Mucosa of rectum (tissue), 2 donors: ENCODE results near the gene HDLBP.

ENCODE experiments used
- H3K27ac ChIP-seq, 2 donors: one replicate each; pipeline ENCODE4 v1.7.0; 2013; ENCODE audit warnings: inconsistent platforms in 2 of 2, low read depth in 2 of 2, low read length in 2 of 2
- H3K27me3 ChIP-seq, 2 donors: one replicate each; pipeline ENCODE4 v1.7.0; 2013; ENCODE audit warnings: low read length in 2 of 2; ENCODE audit not compliant: control insufficient read depth in 2 of 2, insufficient read depth in 2 of 2
- H3K36me3 ChIP-seq, 2 donors: one replicate each; pipeline ENCODE4 v1.7.0; 2013; ENCODE audit warnings: low read length in 2 of 2; ENCODE audit not compliant: control insufficient read depth in 2 of 2, insufficient read depth in 2 of 2
- H3K4me1 ChIP-seq, 2 donors: one replicate each; pipeline ENCODE4 v1.7.0; 2013; ENCODE audit warnings: low read length in 2 of 2, mild to moderate bottlenecking in 1 of 2; ENCODE audit not compliant: control insufficient read depth in 2 of 2, insufficient read depth in 2 of 2
- H3K4me3 ChIP-seq, 2 donors: one replicate each; pipeline ENCODE4 v1.7.0; 2013; ENCODE audit warnings: low read length in 2 of 2
- H3K9ac ChIP-seq, 2 donors: one replicate each; pipeline ENCODE4 v1.7.0; 2013; ENCODE audit warnings: low read length in 2 of 2, low read depth in 1 of 2, mild to moderate bottlenecking in 1 of 2
- H3K9me3 ChIP-seq, 2 donors: one replicate each; pipeline ENCODE4 v1.7.0; 2013; ENCODE audit warnings: low read length in 2 of 2; ENCODE audit not compliant: control insufficient read depth in 2 of 2
- donor health status: healthy.
- donor health status: Normal muscosa, but diverticular disease.

Gene HDLBP

GRCh38 chr2:241214209-241214608 lies 101.3 kb downstream of the HDLBP start:
- H3K9me3 ChIP-seq, result no peaks in the 10 kb centered on the region
- no peaks in the 10 kb centered on the region for H3K27me3 ChIP-seq
- peaks cover 0 to 3% of the 10 kb centered on the region in 2 donors for H3K36me3 ChIP-seq
- peaks cover 0 to 8% of the 10 kb centered on the region in 2 donors for H3K4me1 ChIP-seq
- no peak overlapping the region for H3K27ac ChIP-seq
- no peak overlapping the region for H3K4me3 ChIP-seq
- no peak overlapping the region for H3K9ac ChIP-seq

DNA sequence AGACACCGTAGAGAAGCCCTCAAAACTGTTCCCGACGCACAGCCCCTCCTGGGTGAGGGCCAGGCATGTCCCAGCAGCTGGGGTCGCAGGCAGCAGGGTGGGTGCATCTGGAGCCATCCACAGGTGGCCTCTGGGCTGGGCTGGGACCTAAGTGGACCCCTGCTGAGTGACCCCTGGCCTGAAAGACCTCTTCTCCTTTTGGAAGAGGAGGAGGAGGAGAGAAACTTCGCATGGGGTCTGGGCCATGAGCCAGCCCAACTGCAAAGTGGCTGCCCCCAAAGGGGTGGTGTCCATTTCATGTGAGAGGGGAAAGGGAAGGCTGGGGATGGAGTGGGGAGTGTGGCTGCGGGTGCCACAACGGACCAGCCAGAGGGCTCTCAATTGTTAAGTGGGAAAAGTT lies 101.9 kb downstream of the HDLBP start:
- Histone ChIP-seq H3K9me3 (no peaks in the 10 kb centered on the region), H3K27ac (no peak overlapping the region), H3K36me3 (peaks cover 0 to 3% of the 10 kb centered on the region in 2 donors), H3K4me1 (peaks cover 0 to 4% of the 10 kb centered on the region in 2 donors), H3K27me3 (no peaks in the 10 kb centered on the region), H3K9ac (no peak overlapping the region), H3K4me3 (no peak overlapping the region)

- Histone ChIP-seq H3K36me3 (peaks cover 0 to 3% of the 10 kb centered on the region in 2 donors), H3K9ac (no peak overlapping the region), H3K27me3 (no peaks in the 10 kb centered on the region)
These were observed 102.4 kb downstream of the HDLBP start for GRCh38 chr2:241213041-241213440.

DNA sequence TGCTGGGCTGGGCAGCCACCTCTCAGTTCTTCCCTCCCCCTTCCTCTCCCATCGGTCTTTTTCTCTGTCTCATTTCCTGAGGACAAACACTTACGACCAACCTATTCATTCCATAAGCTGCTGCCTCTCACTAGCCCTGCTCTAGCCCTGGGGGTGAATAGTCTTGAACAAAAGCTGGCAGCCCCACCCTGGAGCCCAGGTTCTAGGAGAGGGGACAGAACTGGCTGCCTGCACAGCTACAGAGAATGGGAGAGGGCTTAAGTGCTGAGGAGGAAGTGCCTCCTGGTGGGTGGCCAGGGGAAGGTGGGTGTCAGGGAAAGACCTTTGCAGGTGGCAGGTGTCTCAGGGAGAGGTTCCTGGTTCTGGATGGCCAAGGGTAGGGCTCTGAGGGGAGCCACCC lies 104.2 kb downstream of the HDLBP start:
- Histone ChIP-seq H3K9me3 (no peaks in the 10 kb centered on the region), H3K36me3 (peaks cover 0 to 3% of the 10 kb centered on the region in 2 donors), H3K4me3 (no peak overlapping the region), H3K27ac (no peak overlapping the region), H3K9ac (no peak overlapping the region), H3K4me1 (peaks cover 0 to 2% of the 10 kb centered on the region in 2 donors), H3K27me3 (no peaks in the 10 kb centered on the region)

More at GRCh38 chr2:241213041-241213440, 102.4 kb downstream of the HDLBP start:
- Histone ChIP-seq H3K27ac (no peak overlapping the region), H3K4me1 (peaks cover 0 to 2% of the 10 kb centered on the region in 2 donors), H3K9me3 (no peaks in the 10 kb centered on the region), H3K4me3 (no peak overlapping the region)

- no peak overlapping the region for H3K27ac ChIP-seq
- H3K9me3 ChIP-seq, result no peaks in the 10 kb centered on the region
- no peaks in the 10 kb centered on the region for H3K27me3 ChIP-seq
- H3K4me3 ChIP-seq, result no peak overlapping the region
- H3K9ac ChIP-seq, result no peak overlapping the region
- H3K36me3 ChIP-seq, result peaks cover 0 to 3% of the 10 kb centered on the region in 2 donors
- no peaks in the 10 kb centered on the region for H3K4me1 ChIP-seq
These were observed 106.2 kb downstream of the HDLBP start for GRCh38 chr2:241209271-241209670.

DNA sequence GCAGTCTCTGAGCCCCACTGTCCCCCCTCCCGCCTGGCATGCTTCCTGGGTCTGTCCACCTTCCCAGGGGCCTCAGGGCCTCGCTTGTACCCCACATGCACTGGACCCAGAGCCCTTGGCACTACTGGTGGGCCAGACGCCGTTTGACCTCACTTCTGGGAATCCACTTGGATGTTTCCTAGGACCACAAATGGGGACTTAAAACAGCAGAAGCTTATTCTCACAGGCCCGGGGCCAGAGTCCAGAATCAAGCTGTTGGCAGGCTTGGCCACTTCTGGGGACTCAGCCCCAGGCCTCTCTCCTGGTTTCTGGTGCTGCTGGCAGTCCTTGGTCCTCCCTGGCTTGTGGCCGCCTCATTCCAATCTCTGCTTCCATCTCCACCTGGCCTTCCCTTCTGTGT lies 107.4 kb downstream of the HDLBP start:
- Histone ChIP-seq H3K27me3 (no peaks in the 10 kb centered on the region), H3K4me1 (no peaks in the 10 kb centered on the region), H3K36me3 (peaks cover 0 to 3% of the 10 kb centered on the region in 2 donors), H3K4me3 (no peak overlapping the region), H3K9ac (no peak overlapping the region), H3K9me3 (no peaks in the 10 kb centered on the region), H3K27ac (no peak overlapping the region)

- no peak overlapping the region for H3K9ac ChIP-seq
- H3K4me3 ChIP-seq, result no peak overlapping the region
- H3K27me3 ChIP-seq, result no peaks in the 10 kb centered on the region
- peaks cover 0 to 3% of the 10 kb centered on the region in 2 donors for H3K36me3 ChIP-seq
- H3K27ac ChIP-seq, result no peak overlapping the region
- H3K4me1 ChIP-seq, result no peaks in the 10 kb centered on the region
- H3K9me3 ChIP-seq, result no peaks in the 10 kb centered on the region
These were observed 107.8 kb downstream of the HDLBP start for GRCh38 chr2:241207641-241208040.

DNA sequence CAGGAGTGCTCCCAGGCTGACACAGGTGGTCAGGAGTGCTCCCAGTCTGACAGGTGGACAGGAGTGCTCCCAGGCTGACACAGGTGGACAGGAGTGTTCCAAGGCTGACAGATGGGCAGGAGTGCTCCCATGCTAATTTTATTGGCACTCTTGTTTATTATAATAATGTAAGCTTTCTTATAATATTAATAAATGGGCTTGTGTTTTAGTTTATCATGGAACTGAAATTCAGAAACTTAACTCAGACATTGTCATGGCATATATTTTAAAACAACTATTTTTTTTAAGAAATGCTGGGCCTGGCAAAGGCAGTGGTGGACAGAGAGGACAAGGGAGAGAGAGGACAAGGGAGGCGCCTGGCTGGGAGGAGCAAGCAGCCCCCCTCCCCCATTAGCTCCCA lies 108.3 kb downstream of the HDLBP start:
- Histone ChIP-seq H3K27me3 (no peaks in the 10 kb centered on the region), H3K4me3 (no peak overlapping the region), H3K27ac (no peak overlapping the region), H3K9me3 (no peaks in the 10 kb centered on the region), H3K9ac (no peak overlapping the region), H3K4me1 (no peaks in the 10 kb centered on the region), H3K36me3 (no peaks in the 10 kb centered on the region)

- Histone ChIP-seq H3K27me3 (no peaks in the 10 kb centered on the region), H3K27ac (no peak overlapping the region), H3K36me3 (no peaks in the 10 kb centered on the region), H3K9me3 (no peaks in the 10 kb centered on the region), H3K4me3 (no peak overlapping the region), H3K9ac (no peak overlapping the region), H3K4me1 (no peaks in the 10 kb centered on the region)
These were observed 110.4 kb downstream of the HDLBP start for GRCh38 chr2:241205086-241205485.

GRCh38 chr2:241204490-241204889 lies 111.0 kb downstream of the HDLBP start:
- no peaks in the 10 kb centered on the region for H3K9me3 ChIP-seq
- H3K36me3 ChIP-seq, result no peaks in the 10 kb centered on the region
- H3K9ac ChIP-seq, result no peak overlapping the region
- H3K4me3 ChIP-seq, result no peak overlapping the region
- no peak overlapping the region for H3K27ac ChIP-seq
- no peaks in the 10 kb centered on the region for H3K27me3 ChIP-seq
- no peaks in the 10 kb centered on the region for H3K4me1 ChIP-seq

DNA sequence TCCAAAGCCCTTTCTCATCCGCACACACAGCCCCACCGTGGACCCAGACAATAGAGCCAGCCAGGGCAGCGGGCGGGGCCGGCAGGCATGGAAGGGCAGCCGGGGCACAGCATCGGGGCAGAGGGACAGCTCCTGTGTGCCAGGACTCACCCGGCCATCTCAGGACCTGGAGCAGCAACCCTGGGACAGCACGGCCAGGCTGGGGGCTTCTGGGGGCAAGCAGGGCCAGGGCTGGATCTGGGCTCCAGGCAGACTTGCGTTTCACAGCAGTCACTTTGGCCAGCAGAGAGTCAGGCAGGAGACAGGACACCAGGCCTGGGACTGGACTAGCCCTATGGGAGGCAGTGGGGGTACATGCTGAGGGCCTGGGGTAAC lies 111.5 kb downstream of the HDLBP start:
- Histone ChIP-seq H3K4me3 (no peak overlapping the region), H3K27me3 (no peaks in the 10 kb centered on the region), H3K9me3 (no peaks in the 10 kb centered on the region), H3K4me1 (no peaks in the 10 kb centered on the region), H3K27ac (no peak overlapping the region), H3K36me3 (no peaks in the 10 kb centered on the region), H3K9ac (no peak overlapping the region)
